ENCODE results near the gene PCBP3.

PCBP3 gene

GRCh38 chr21:45724994-45725843 lies 81.7 kb downstream of the PCBP3 start:
- no peak for TF ChIP-seq CTCF (IDR thresholded peaks at IDR 0.05; ENCODE audit: low read depth, low read length)
- DNase-seq (ENCODE audit: low read depth in 2 of 2): no peak
- no peak overlapping the region for H3K4me3 ChIP-seq (replicated peaks in 1 of 2; ENCODE audit: low read depth in 2 of 2, low read length in 2 of 2)

- H3K4me3 ChIP-seq (replicated peaks in 1 of 2; ENCODE audit: low read depth in 2 of 2, low read length in 2 of 2): no peak overlapping the region
- DNase-seq (ENCODE audit: low read depth in 2 of 2): no peak
- TF ChIP-seq CTCF (IDR thresholded peaks at IDR 0.05; ENCODE audit: low read depth, low read length): no peak
Measured at GRCh38 chr21:45725844-45726200, 82.3 kb downstream of the PCBP3 start.

GRCh38 chr21:45726438-45726837 lies 82.9 kb downstream of the PCBP3 start:
- DNase-seq (ENCODE audit: low read depth in 2 of 2): no peak

GRCh38 chr21:45727390-45727789 lies 83.9 kb downstream of the PCBP3 start:
- TF ChIP-seq CTCF (IDR thresholded peaks at IDR 0.05; ENCODE audit: low read depth, low read length): no peak
- no peak for DNase-seq (ENCODE audit: low read depth in 2 of 2)
- H3K4me3 ChIP-seq (replicated peaks in 1 of 2; ENCODE audit: low read depth in 2 of 2, low read length in 2 of 2): no peak overlapping the region

More at GRCh38 chr21:45726438-45726837, 82.9 kb downstream of the PCBP3 start:
- no peak for TF ChIP-seq CTCF (IDR thresholded peaks at IDR 0.05; ENCODE audit: low read depth, low read length)
- H3K4me3 ChIP-seq (replicated peaks in 1 of 2; ENCODE audit: low read depth in 2 of 2, low read length in 2 of 2): no peak overlapping the region

GRCh38 chr21:45735259-45736000 lies 91.9 kb downstream of the PCBP3 start:
- no peak for DNase-seq (ENCODE audit: low read depth in 2 of 2)
- H3K4me3 ChIP-seq (replicated peaks in 1 of 2; ENCODE audit: low read depth in 2 of 2, low read length in 2 of 2): no peak overlapping the region
- TF ChIP-seq CTCF (IDR thresholded peaks at IDR 0.05; ENCODE audit: low read depth, low read length): no peak

- TF ChIP-seq CTCF (IDR thresholded peaks at IDR 0.05; ENCODE audit: low read depth, low read length): no peak
- no peak for DNase-seq (ENCODE audit: low read depth in 2 of 2)
- no peak overlapping the region for H3K4me3 ChIP-seq (replicated peaks in 1 of 2; ENCODE audit: low read depth in 2 of 2, low read length in 2 of 2)
Measured at GRCh38 chr21:45736042-45736689, 92.6 kb downstream of the PCBP3 start.

Measured in cardiac fibroblast (primary cell).